Umbilical cord (tissue), 2 donors: Measurements from ENCODE around the gene RIMKLB. TPM values are rescaled to one million over a fixed set of nuclear protein-coding genes. Genes with fewer than 3 reads are reported as not detected.
"Not testable (repeated sequence)": the region's sequence is repeated elsewhere in the genome, so short reads cannot be mapped to it uniquely, and the experiment has no call there.

ENCODE experiments used
- DNase-seq: peaks from one replicate; pipeline ENCODE4 v3.0.0-alpha.2; 2015; ENCODE audit warnings: low spot score
- total RNA-seq: library from RNA; depleted of rRNA; stranded (reverse); fragments of >200 nt; gene quantifications from one replicate; pipeline ENCODE4 v1.2.3, GENCODE V29; 2014; ENCODE audit warnings: low replicate concordance; ENCODE audit not compliant: insufficient read depth

The RIMKLB gene
- total RNA-seq, 1 donor from 2014 or later, result 72.2 TPM

DNA sequence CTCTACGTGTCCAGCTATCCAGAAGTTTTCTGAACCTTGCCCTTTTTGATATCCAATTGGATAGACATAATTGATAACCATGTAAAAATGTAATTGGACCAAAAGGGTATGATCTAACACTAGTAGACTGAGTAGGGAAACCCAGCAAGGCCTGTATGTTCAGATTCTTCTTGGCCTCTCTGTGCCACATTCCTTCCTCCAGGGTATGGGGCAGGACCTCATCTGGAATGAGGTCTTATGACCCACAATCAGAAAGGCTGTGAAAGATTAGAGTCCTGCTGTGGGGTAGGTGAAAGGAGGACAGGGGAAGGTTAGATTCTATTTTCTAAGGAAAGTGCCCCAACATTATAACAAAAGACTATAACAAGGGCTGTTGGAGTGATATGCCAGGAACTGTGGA lies 73.3 kb downstream of the RIMKLB start:
- DNase-seq, result no peak

DNA sequence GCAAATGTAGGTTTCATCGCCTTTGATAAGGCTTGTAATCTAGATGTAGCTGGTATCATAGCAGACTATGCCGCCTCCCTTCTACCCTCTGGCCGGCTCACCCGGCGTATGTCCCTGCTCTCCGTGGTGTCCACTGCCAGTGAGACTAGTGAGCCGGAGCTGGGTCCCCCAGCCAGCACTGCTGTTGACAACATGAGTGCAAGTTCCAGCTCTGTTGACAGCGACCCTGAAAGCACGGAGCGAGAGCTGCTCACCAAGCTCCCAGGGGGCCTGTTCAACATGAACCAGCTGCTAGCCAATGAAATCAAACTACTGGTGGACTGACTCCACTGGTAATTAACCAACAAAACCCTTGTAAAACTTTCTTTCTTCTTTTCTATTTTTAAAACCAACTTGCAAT lies 75.7 kb downstream of the RIMKLB start:
- no peak for DNase-seq

DNA sequence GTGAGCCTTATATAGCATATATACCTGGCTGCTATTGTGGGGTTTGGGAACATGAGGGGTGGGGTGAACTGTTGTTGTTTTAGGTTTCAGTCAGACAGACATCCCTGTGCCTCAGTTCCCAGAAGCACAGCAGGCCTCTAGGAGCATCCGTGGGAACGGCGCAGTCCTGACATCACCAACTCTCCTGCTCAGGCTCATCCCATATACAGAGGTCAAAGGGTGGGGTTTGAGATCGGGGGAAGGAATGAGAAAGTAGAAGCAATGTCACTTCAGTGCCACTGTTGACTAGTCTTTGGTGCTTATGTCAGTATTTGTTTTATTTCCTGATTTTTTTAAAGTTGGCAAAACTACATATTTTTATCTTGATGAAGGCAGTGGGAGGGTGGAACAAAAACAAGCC lies 81.5 kb downstream of the RIMKLB start:
- DNase-seq, result no peak

DNA sequence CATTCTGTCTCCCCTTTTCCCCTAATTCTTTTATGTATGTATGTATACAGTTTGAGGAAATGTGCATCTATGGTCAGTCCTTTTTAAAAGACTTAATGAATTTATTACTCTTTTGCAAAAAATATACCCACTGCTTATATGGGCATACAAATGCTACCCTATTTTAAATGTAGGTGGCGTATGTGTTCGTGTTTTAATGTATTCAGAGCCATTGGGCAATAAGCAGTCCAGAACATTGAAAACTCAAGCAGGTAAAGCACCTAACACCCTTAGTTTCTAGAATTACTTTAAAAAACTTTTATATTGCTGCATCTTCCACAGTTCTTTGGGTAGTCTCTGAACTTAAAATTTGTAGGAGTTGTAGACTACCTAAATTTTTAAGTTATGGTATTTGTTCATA lies 82.1 kb downstream of the RIMKLB start:
- no peak for DNase-seq

DNA sequence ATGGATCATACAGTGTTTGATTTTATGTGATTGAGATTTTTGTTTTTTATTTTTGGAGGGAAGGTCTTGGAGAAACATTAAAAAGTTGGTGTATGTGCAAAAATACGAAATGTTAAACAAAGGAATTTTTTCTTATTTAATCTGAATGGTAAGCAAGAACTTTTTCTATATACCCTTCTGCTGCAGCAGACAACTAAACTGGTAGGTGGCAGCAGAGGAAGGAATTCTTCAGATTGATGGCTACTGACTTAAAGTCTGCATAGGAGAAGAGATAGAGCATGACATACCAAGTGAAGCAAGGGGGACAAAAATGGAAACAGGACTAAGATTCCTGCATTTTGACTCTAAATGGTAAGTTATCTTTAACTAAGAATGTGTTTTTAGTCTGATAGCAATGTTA lies 82.6 kb downstream of the RIMKLB start:
- DNase-seq, result peak; percentile 59

DNA sequence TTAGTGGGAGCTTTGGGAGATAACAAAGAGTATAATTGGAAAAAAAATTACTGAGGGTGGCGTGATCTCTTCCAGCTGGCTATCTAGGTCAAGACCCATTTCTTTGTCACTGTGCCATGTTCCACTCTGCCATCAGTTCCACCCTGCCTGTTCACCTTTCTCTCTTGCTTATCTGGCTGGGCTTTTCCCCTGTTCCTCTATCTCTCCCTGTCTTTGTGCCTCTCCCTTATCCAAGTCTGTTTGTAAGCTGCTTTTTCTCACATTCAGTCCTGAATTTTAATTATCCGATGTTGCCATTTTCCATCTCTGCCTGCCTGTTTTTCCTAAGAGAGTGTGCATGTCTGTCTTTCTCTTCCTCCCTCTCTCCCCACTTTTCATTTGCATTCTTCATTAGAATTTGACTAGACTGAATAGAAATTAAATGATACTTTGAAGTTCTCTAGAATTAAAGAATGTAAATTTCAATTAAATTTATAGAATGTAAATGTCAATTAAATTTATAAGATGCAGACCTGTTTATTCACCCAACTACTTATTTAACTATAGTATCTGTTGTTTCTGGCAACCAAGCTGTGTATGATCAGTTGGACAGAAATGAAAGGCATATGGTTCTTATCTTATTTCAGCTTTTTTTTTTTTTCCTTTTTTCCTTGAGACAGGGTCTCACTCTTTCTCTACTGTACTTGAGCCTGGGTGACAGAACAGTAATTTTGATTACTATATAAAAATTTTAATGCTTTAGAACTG lies 83.8 kb downstream of the RIMKLB start:
- no peak for DNase-seq

DNA sequence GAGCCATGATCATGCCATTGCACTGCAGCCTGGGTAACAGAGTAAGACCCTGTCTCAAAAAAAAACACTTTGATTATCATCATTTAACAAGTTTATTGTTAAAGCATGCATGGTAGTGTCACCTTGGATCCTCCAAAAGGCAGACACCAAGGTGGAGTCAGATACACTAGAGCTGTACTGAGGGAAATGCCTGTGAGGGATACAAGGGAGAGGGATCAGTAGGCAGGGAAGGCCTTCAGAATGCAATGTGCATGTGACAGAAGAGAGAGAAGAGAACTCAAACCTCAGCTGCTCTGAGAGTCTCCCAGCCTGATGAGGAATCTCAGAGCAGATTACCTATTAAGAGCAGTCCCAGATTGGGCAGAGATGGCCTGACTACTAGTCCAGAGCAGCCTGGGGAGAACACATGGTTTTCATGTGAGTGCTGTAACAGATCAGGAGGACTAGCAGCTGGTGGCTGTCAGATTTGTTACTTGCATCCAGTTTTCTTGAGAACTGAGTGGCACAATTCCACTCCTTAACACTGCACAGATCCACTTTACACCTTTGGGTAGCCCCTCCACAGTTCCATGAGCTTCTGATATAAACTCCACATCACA lies 86.6 kb downstream of the RIMKLB start:
- DNase-seq, result no peak

DNA sequence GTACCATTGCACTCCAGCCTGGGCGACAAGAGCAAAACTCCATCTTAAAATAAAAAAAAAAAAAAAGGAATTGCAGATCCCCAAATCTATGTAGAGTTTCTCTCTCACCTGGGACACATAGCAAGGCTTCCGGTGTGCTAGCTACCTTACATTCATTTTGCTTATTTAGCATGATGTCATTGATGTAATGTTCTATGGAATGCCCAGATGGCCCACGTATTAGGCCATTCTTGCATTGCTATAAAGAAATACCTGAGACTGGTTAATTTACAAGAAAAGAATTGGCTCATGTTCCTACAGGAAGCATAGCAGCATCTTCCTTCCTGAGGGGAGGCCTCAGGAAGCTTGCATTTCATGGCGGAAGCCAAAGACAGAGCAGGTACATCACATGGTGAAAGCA lies 87.7 kb downstream of the RIMKLB start:
- no peak for DNase-seq

DNA sequence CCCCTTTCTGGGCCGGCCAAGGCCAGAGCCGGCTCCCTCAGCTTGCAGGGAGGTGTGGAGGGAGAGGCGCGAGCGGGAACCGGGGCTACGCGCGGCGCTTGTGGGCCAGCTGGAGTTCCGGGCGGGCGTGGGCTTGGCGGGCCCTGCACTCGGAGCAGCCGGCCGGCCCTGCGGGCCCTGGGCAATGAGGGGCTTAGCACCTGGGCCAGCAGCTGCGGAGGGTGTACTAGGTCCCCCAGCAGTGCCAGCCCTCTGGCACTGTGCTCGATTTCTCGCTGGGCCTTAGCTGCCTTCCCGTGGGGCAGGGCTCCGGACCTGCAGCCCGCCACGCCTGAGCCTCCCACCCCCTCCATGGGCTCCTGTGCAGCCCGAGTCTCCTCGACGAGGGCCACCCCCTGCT lies 89.4 kb downstream of the RIMKLB start:
- DNase-seq, result not testable (repeated sequence)

DNA sequence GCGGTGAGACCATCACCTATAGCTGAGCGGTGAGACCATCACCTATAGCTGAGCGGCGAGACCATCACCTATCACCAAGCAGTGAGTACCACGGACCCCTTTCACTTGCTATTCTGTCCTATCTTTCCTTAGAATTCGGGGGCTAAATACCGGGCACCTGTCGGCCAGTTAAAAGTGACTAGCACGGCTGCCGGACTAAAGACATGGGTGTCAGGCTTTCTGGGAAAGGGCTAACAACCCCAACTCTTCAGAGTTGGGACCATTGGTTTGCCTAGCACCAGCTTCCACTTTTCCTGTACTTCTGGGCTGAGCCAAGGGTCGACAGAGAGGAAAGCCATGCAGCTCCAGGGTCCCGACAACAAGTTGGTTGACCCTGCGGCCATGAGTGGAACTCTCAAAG lies 90.9 kb downstream of the RIMKLB start:
- not testable (repeated sequence) for DNase-seq

DNA sequence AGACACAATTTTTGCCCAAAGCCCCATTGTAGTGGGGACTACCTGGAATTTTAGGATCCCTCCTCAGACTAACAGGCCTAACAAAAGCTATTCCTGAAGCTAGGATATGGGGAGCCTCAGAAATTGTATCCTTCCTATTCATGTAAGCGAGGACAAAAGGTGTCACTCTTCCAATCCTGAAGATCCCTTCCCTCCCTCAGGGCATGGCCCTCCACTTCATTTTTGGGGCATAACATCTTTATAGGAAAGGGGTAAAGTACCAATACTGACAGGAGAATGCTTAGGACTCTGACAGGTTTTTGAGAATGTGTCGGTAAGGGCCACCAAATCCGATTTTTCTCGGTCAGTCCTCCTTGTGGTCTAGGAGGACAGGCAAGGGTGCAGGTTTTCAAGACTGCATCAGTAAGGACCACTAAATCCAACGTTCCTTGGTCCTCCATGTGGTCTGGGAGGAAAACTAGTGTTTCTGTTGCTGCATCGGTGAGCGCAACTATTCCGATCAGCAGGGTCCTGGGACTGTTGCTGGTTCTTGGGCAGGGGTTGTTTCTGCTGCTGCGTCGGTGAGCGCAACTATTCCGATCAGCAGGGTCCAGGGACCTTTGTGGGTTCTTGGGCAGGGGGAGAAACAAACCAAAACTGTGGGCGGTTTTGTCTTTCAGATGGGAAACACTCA lies 91.7 kb downstream of the RIMKLB start:
- not testable (repeated sequence) for DNase-seq

DNA sequence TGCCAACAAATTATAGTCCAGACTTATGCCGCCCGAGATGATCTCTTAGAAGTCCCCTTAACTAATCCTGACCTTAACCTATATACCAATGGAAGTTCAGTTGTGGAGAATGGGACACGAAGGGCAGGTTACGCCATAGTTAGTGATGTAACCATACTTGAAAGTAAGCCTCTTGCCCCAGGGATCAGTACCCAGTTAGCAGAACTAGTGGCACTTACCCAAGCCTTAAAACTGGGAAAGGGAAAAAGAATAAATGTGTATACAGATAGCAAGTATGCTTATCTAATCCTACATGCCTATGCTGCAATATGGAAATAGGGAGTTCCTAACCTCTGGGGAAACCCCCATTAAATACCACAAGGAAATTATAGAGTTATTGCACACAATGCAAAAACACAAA lies 95.4 kb downstream of the RIMKLB start:
- not testable (repeated sequence) for DNase-seq

DNA sequence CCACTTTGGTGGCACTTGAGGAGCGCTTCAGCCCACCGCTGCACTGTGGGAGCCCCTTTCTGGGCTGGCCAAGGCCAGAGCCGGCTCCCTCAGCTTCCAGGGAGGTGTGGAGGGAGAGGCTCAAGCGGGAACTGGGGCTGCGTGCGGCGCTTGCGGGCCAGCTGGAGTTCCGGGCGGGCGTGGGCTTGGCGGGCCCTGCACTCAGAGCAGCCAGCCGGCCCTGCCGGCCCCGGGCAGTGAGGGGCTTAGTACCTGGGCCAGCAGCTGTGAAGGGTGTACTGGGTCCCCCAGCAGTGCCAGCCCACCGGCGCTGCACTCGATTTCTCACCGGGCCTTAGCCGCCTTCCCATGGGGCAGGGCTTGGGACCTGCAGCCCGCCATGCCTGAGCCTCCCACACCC lies 96.8 kb downstream of the RIMKLB start:
- not testable (repeated sequence) for DNase-seq

DNA sequence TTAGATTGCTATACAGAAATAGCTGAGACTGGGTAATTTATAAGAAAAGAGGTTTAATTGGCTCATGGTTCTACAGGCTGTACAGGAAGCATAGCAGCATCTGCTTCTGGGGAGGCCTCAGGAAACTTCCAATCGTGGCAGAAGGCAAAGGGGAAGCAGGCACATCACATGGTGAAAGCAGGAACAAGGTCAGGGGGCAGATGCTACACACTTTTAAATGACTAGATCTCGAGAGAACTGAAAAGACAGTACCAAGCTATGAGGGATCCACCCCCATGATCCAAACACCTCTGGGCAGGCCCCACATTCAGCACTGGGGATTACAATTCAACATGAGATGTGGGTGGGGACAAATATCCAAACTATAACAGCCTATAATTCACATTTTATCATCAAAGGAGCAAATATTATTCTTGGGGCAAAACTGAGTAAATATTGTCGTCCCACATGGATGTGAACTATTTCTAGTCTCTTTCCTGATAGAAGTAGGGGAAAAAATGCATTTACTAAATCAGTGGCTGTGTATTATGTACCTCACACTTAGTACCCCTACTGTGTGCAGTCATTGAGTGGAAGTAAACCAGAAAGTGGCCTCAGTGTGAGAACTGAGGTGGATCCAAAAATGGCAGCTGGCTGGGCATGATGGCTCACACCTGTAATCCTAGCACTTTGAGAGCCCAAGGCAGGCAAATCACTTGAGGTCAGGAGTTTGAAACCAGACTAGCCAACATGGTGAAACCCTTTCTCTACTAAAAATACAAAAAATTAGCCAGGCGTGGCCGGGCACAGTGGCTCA lies 99.2 kb downstream of the RIMKLB start:
- no peak for DNase-seq

DNA sequence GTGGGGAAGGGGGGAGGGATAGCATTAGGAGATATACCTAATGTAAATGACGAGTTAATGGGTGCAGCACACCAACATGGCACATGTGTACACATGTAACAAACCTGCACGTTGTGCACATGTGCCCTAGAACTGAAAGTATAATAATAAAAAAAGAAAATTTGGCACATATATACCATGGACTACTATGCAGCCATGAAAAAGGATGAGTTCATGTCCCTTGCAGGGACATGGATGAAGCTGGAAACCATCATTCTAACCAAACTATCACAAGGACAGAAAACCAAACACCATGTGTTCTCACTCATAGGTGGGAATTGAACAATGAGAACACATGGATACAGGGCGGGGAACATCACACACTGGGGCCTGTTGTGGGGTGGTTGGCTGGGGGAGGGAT lies 103.4 kb downstream of the RIMKLB start:
- not testable (repeated sequence) for DNase-seq

DNA sequence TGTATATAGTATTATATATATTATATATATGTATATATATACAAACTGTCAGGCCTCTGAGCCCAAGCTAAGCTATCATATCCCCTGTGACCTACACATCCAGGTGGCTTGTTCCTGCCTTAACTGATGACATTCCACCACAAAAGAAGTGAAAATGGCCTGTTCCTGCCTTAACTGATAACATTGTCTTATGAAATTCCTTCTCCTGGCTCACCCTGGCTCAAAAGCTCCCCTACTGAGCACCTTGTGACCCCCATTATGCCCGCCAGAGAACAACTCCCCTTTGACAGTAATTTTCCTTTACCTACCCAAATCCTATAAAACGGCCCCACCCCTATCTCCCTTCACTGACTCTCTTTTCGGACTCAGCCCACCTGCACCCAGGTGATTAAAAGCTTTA lies 107.0 kb downstream of the RIMKLB start:
- not testable (repeated sequence) for DNase-seq

DNA sequence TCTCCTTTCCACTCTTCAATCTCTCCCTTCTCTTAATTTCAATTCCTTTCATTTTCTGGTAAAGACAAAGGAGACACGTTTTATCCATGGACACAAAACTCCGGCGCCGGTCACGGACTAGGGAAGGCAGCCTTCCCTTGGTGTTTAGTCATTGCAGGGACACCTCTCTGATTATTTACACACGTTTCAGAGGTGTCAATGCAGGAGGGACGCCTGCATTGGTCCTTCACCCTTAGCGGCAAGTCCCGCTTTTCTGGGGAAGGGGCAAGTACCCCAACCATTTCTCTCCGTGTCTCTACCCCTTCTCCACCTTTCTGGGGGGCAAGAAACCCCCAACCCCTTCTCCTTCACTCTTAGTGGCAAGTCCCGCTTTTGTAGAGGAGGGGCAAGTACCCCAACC lies 107.7 kb downstream of the RIMKLB start:
- DNase-seq, result not testable (repeated sequence)

DNA sequence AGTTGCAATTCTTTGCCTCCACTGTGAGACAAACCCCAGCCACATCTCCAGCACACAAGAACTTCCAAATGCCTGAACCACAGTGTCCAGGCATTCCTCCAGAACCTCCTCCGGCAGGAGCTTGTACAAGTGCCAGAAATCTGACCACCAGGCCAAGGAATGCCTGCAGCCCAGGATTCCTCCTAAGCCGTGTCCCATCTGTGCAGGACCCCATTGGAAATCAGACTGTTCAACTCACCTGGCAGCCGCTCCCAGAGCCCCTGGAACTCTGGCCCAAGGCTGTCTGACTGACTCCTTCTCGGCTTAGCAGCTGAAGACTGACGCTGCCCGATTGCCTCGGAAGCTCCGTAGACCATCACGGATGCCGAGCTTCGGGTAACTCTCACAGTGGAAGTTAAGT lies 109.3 kb downstream of the RIMKLB start:
- DNase-seq, result not testable (repeated sequence)

DNA sequence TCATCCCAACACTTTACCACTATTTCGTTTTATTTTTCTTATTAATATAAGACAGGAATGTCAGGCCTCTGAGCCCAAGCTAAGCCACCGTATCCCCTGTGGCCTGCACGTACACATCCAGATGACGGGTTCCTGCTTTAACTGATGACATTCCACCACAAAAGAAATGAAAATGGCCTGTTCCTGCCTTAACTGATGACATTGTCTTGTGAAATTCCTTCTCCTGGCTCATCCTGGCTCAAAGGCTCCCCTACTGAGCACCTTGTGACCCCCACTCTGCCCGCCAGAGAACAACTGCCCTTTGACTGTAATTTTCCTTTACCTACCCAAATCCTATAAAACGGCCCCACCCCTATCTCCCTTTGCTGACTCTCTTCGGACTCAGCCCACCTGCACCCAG lies 112.3 kb downstream of the RIMKLB start:
- not testable (repeated sequence) for DNase-seq

DNA sequence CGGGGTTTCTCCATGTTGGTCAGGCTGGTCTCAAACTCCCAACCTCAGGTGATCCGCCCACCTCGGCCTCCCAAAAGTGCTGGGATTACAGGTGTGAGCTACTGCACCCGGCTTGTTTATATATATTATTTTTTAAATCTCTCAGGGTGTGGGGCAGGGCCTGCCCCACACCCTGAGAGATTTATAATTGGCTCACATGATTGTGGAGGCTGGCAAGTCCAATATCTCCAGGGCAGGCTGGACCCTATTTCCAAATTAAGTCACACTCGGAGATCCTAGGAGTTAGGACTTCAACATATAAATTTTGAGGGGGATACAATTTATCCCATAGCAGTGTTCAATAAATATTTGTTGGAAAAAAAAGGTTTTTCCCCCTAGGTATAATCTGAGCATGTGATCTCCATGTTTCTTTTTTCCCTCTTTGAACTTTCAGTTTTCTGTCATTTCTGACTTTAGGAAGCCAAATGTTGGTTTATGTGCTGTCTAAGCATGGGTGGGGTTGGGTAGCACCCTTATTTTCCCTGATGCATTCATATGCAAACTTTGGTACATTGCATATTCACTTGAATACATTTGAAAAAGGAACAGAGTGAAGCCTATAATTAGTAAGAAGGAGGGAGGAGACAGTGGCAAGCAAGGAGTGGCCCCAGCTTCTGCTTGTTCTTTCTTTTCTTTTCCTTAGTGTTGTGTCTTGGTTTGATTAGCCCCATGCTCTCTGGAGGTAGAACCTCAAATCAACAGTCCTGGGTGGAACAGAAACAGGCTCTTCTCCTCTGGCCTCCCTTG lies 116.0 kb downstream of the RIMKLB start:
- no peak for DNase-seq

DNA sequence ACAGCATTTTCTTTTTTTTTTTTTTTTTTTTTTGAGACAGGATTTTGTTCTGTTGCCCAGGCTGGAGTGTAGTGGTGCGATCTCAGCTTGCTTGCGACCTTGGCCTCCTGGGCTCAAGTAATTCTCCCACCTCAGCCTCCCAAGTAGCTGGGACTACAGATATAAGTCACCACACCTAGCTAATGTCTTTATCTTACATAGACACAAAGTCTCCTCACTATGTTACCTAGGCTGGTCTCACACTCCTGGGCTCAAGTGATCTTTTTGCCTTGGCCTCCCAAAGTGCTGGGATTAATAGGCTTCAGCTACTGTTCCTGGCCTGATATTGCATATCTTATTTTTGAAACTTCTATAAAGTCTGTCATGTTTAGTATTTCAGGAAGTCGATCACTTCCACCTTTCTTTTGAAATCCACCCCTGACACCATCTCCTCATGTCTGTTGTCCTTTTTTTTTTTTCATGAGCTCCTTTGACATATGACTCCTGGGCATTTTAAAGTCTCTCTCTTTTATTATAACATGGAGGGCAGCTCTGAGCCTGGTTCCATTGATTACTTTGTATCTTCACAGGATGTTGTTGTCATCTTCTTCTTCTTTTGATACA lies 118.8 kb downstream of the RIMKLB start:
- DNase-seq, result no peak
